Neuron (in vitro differentiated cells): ENCODE results near the gene CPA4.

Experiments
- H2AFZ ChIP-seq: one replicate; pipeline ENCODE4 v1.6.1; 2013; ENCODE audit warnings: low read depth, mild to moderate bottlenecking, inconsistent platforms, low read length, moderate library complexity
- H3K27me3 ChIP-seq: one replicate; pipeline ENCODE4 v1.6.1; 2013; ENCODE audit warnings: low read length; ENCODE audit not compliant: insufficient read depth
- H3K36me3 ChIP-seq: one replicate; pipeline ENCODE4 v1.6.1; 2013; ENCODE audit warnings: low read length; ENCODE audit not compliant: insufficient read depth
- H3K4me1 ChIP-seq: one replicate; pipeline ENCODE4 v1.6.1; 2013; ENCODE audit warnings: low read length; ENCODE audit not compliant: insufficient read depth
- H3K4me3 ChIP-seq: 2 replicates; pipeline ENCODE4 v1.5.1; 2013; ENCODE audit warnings: mild to moderate bottlenecking, low read length, moderate library complexity
- H3K9me3 ChIP-seq: one replicate; pipeline ENCODE4 v1.6.1; 2013; ENCODE audit warnings: low read length

CPA4 gene

DNA sequence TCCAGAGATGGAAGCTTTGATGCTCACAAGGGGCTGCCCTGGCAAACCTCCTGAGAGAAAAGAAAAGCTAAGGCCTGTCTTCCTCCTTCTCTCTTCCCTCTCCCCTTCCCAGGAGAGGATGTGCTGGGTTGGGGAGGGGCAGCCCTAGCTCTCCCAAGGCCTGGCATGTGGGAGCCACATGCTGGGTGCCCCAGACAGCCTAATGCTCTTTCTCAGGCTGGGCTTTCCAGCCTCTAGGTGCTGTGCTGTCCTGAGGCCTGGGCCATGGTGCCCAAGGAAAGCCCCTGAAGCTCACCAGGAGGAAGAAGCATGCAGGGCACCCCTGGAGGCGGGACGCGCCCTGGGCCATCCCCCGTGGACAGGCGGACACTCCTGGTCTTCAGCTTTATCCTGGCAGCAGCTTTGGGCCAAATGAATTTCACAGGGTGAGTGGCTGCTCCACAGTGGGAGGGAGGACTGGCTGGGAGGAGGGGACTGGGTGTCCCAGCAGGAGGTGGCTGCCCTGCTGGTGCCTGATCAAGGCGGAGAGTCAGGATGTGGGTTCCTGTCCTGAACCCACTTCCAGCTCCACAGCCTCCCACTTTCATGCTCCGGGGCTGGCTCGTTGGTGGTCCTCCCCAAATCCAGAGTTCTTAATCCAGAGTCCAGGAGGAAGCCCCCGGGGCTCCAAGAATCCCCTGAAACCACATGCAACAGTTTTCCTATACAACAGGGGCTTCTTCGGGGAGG, 53.4 kb downstream of the CPA4 start:
- Histone ChIP-seq H2AFZ (no peak overlapping the region), H3K36me3 (no peaks in the 10 kb centered on the region), H3K27me3 (no peaks in the 10 kb centered on the region), H3K4me1 (peaks cover 48% of the 10 kb centered on the region), H3K4me3 (no peak overlapping the region), H3K9me3 (no peaks in the 10 kb centered on the region)

DNA sequence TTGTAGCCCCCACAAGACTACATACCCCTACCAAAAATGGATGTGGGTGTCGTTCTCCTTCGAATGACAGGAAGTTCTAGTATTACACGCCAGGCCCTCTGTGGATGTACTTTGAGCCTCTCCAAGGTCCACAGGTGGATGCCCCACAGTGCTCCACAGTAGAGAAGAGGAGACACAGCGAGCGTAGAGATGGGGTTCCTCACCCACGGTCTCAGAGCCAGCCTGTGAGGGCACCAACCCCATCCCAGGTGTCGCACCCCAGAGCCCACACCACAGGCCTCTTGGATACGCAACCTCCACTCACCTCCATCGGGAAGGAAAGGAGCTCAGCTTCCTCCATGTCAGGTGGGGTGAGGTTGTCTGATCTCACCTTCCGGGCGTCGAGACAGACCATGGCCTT, 54.0 kb downstream of the CPA4 start:
- peaks cover 54% of the 10 kb centered on the region for H3K4me1 ChIP-seq
- no peaks in the 10 kb centered on the region for H3K36me3 ChIP-seq

DNA sequence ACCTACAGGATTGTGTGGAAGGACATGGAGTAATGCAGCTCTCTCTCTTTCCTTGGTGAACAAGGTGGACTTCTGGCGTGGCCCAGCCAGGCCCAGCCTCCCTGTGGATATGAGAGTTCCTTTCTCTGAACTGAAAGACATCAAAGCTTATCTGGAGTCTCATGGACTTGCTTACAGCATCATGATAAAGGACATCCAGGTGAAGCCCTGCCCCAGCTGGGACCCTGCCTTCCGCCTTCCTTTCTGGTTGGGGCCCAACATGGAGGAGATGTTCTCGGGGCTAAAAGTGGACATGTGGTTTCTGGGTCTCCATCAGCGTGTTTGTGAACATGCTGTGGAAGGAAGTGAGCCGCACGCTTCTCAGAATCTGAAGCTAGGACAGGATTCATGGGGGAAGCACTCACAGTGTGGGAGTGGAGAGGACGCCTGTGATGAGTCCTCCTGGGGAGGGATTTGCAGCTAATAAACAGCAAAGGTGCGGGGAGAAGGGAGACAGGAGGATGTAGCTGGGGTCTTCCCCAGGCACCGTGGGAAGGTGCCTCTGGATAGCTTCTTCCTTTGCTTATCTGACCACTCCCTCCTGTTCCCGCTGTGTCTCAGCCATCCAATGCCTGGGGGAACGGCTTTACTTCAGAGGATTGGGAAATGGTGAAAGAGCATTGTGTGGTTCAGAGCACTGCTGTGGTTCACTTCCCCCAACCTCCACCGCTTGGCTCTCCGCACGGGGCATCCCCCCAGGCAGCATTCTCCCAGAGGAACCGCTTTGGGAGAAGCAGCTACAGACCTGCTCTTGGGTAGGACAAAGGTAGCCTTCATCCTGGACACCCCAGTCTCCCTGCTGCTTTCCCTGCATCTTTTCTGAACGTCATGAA, 57.2 kb downstream of the CPA4 start:
- H3K4me3 ChIP-seq: peak overlapping the region; percentile 47
- no peaks in the 10 kb centered on the region for H3K36me3 ChIP-seq
- no peaks in the 10 kb centered on the region for H3K9me3 ChIP-seq
- peaks cover 59% of the 10 kb centered on the region for H3K4me1 ChIP-seq
- H3K27me3 ChIP-seq: no peaks in the 10 kb centered on the region
- H2AFZ ChIP-seq: no peak overlapping the region

More for the DNA sequence above, 54.0 kb downstream of the CPA4 start:
- no peaks in the 10 kb centered on the region for H3K9me3 ChIP-seq
- H3K27me3 ChIP-seq: no peaks in the 10 kb centered on the region
- H2AFZ ChIP-seq: no peak overlapping the region
- no peak overlapping the region for H3K4me3 ChIP-seq

DNA sequence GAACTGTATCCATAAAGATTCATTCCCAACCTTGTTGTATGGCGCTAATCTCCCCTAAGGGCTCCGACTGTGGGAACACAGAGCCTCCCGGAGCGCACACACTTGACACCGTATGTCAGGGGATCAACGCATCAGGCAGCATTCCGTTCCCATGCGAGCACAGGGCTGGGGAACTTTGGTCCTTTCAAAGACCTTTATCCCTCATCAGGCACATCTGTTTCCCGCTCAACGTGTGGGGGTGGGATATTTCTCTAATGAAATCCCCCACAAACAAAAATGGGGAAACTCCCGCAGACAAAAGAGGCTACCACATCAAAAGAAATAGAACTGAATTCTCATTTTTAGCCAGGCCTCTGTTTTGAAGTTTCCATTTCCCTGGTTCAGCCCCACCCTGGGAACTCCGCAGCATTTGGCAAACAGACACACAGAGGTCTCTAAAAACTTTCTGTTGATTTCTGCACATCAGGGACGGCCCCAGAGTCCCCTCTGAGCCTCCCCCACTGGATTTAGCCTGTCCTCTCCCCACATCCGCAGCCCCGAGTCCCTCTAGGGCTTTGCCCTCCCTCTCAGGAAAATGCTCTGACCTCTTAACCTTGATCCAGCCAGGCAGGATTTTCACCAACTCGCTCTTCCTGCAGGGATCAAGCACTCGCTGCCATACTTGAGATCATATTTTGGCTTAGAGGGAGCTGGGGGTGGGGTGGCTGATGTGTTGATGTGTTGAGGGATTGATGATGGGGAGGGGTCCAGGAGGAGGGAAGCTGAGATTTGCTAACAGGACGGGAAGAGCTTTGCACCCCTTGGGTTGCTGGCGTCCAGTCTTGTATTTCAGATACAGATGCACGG, 58.2 kb downstream of the CPA4 start:
- Histone ChIP-seq H2AFZ (peak overlapping the region; percentile 25), H3K27me3 (no peaks in the 10 kb centered on the region)

DNA sequence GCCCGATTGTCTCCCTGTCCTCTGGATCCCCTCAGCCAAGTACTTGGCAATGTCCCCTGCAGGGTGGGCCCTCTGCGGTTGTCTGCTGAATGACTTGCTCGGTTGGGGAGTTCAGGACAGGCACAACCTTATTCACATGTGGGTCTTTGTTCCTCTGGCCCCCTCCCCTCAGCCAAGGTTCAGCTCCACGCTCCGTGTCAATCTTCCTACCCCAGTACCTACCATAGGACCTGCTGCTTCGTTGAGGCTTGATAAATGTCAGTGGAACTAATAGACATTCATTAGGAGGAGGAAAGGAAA, 58.8 kb downstream of the CPA4 start:
- Histone ChIP-seq H3K4me3 (peak overlapping the region; percentile 47), H2AFZ (no peak overlapping the region), H3K27me3 (no peaks in the 10 kb centered on the region), H3K36me3 (no peaks in the 10 kb centered on the region), H3K4me1 (peaks cover 56% of the 10 kb centered on the region), H3K9me3 (no peaks in the 10 kb centered on the region)

More for the DNA sequence above, 58.2 kb downstream of the CPA4 start:
- H3K36me3 ChIP-seq: no peaks in the 10 kb centered on the region
- peaks cover 55% of the 10 kb centered on the region for H3K4me1 ChIP-seq
- H3K4me3 ChIP-seq: peak overlapping the region; percentile 47
- no peaks in the 10 kb centered on the region for H3K9me3 ChIP-seq

DNA sequence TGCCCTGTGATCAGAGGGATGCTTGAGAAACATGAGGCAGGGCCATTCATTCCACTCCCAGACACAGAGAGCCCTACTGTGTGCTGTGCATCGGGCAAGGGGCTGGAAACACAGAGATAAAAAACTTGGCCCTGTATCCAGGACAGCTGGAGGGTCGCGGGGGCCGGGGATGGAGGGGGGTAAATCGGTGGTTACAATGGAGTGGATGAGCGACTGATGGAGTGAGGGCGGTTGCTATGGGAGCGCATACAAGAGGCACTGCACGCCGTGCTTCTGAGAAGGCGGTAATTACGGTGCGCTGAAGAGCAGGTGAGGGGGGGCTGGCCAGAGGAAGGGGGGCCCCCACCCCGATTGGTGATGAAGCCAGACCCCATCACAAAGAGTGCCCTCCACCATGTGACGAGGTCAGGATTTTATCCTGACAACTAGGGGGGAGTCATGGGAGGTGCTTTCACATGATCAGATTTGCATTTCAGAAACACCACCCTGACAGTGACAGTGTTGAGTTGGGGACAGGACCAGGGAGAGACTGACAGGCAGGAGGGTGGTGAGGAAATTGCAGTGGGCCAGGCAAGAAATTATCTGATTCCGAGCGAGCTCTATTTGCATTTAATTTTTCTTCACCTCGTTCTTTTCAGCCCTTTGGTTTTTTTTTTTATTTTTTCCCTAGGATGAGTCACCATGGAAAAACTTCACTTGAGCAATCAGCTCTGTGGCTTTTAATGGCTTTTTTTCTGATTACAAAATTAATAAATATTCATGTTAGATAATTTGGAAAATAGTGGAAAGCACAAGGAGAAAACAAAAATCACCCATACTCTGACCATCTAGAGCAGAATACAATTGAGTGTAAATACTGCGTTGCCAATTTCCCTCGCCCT, 59.5 kb downstream of the CPA4 start:
- no peaks in the 10 kb centered on the region for H3K36me3 ChIP-seq
- H3K4me1 ChIP-seq: peaks cover 59% of the 10 kb centered on the region
- H3K27me3 ChIP-seq: no peaks in the 10 kb centered on the region
- peak overlapping the region; percentile 47 for H3K4me3 ChIP-seq
- H3K9me3 ChIP-seq: no peaks in the 10 kb centered on the region
- H2AFZ ChIP-seq: no peak overlapping the region

DNA sequence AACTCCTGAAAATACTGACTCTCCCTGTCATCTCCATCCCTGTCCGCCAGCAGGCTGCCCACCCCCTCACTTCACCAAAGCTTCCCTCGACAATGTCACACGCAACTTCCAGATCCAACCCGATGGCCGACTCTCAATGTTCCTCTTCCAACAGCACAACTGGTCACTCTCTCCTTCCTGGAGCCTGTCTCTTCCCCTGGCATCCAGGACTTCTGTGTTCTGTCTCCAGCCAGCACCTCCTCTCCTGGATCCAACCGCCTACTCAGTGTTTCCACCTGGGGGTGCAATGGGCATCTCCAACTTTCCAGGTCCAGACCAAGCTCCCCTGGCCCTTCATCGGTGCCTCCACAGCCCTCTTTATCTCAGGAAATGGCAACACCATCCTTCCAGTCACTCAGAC, 60.2 kb downstream of the CPA4 start:
- no peak overlapping the region for H3K4me3 ChIP-seq
- peaks cover 59% of the 10 kb centered on the region for H3K4me1 ChIP-seq
- H3K36me3 ChIP-seq: no peaks in the 10 kb centered on the region
- no peak overlapping the region for H2AFZ ChIP-seq
- H3K9me3 ChIP-seq: no peaks in the 10 kb centered on the region
- H3K27me3 ChIP-seq: no peaks in the 10 kb centered on the region

DNA sequence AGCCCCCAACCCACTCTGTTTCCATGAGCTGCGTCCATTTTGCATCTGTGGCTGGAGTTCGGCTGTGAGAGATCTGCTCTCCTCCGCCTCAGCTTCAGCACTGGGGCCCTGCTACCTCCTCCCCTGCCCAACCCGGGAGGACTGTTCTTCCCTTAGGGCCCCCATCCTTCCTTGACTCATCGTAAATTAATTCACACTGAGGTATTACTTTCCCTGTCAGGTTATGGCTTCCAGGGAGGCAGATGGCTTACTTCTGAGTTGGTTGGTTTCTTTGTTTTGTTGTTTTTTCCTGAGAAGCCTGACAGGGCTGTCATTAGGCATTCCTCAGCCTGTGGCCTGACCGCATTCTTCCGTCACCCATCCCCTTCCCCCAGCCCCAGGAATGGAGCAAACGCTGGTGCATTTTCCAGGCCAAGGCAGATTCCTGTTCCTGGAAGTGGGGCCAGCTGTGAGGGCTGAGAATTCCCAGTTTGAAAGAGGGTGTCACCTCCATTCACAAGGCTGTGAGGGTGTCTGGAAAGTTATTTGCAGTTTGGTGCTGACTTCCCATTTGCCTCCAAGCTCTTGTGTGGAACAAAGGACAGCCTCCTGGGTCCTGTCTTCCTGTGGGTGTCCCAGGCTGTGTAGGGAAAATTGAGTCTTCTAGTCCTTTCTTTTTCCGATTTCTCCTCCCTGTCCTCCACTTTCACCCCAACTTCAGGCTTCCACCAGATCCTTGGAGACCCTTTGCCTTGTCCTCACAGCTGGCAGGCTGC, 63.3 kb downstream of the CPA4 start:
- H3K27me3 ChIP-seq: no peaks in the 10 kb centered on the region
- H3K4me3 ChIP-seq: no peak overlapping the region
- H3K4me1 ChIP-seq: peaks cover 41% of the 10 kb centered on the region
- H2AFZ ChIP-seq: peak overlapping the region; percentile 71
- no peaks in the 10 kb centered on the region for H3K36me3 ChIP-seq
- H3K9me3 ChIP-seq: peaks cover 3% of the 10 kb centered on the region

DNA sequence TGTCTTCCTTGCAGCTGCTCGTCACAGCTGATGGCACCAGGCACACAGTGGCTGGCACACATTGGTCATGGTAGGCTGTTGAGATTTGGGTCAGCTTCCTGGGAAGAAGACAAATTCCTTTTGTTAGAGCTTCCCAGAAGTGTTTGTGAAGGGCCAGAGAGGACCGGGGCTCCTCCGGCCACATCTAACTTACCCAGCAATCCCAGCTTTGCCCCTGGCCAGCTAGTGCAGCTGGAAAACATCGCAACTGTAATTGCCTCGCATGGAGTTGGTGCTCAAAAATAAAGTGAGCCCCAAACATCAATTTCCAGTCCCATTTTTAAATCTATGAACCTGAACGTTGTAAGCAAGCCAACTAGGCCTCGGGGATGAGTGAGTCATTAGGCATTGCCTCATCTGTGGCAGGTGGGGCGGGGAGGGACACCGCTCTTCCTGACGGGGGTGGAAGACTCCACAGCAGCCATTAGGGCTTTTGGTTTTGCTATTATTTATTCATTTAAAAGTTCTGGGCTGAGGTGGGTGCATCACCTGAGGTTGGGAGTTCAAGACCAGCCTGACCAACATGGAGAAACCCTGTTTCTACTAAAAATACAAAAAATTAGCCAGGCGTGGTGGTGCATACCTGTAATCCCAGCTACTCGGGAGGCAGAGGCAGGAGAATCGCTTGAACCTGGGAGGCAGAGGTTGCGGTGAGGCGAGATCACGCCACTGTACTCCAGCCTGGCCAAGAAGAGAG, 64.1 kb downstream of the CPA4 start:
- no peaks in the 10 kb centered on the region for H3K27me3 ChIP-seq
- peaks cover 34% of the 10 kb centered on the region for H3K4me1 ChIP-seq
- H3K9me3 ChIP-seq: peaks cover 6% of the 10 kb centered on the region
- no peaks in the 10 kb centered on the region for H3K36me3 ChIP-seq
- peak overlapping the region; percentile 71 for H2AFZ ChIP-seq
- no peak overlapping the region for H3K4me3 ChIP-seq

DNA sequence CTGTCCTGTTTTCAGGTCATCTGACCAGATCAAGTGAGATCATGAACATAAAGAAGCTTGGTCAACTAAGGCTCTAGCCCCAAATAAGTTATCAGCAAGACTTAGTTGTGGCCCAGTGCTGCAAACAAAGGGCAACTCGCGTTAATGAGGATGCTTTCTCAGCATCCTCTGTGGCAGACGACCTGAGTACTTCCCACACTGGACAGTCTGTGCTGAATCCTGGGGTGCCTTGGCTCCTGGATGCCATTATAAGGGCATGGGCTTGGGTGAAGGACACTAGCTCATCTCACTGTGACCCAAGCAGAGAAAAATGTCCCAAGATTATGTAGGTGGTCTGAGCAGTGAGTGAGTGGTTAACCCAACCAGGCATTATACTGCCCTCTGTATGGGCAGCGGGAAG, 65.5 kb downstream of the CPA4 start:
- H2AFZ ChIP-seq: no peak overlapping the region
- H3K9me3 ChIP-seq: peaks cover 6% of the 10 kb centered on the region
- no peaks in the 10 kb centered on the region for H3K27me3 ChIP-seq
- H3K36me3 ChIP-seq: no peaks in the 10 kb centered on the region
- H3K4me1 ChIP-seq: peaks cover 20% of the 10 kb centered on the region
- no peak overlapping the region for H3K4me3 ChIP-seq

DNA sequence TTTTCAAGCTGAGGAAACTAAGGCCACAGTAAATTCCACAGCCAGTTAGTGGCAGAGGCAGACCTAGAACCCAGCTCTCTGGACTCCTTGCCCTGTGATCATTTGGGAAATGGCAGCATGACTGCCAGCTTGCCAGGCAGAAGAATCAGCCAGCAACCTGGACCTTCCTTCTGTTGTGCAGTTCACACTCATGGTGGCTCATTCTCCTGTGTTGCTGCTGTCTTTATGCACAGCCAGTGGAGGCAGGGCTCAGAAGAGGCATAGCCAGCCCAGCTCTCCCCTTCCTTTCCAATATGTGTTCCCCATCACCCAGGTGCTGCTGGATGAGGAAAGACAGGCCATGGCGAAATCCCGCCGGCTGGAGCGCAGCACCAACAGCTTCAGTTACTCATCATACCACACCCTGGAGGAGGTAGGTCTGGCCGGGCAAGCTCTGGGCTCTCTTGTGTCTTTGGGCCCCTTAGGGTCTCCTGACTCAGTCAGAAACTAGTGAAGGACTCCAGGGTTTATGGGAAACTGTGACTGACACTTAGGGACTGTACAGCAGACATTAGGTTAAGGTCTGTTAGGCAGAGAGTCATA, 66.4 kb downstream of the CPA4 start:
- peaks cover 6% of the 10 kb centered on the region for H3K9me3 ChIP-seq
- no peak overlapping the region for H3K4me3 ChIP-seq
- H3K36me3 ChIP-seq: no peaks in the 10 kb centered on the region
- peaks cover 15% of the 10 kb centered on the region for H3K4me1 ChIP-seq
- H2AFZ ChIP-seq: no peak overlapping the region
- H3K27me3 ChIP-seq: no peaks in the 10 kb centered on the region
